B cell (primary cell): ENCODE data around the gene COG5.

ENCODE experiments used
- CTCF ChIP-seq: fragments of 200-600 bp; IDR thresholded peaks from one replicate; pipeline ENCODE4 v1.8.0; 2022; ENCODE audit warnings: antibody characterized with exemption, mild to moderate bottlenecking
- EZH2 ChIP-seq: IDR thresholded peaks from 2 replicates; pipeline ENCODE4 v1.6.1; 2012; ENCODE audit warnings: borderline replicate concordance, low read depth, mild to moderate bottlenecking, moderate library complexity, low read length; ENCODE audit not compliant: insufficient read depth, poor library complexity, severe bottlenecking

- TF ChIP-seq CTCF (no peak), EZH2 (no peak)
These were observed 25.7 kb downstream of the COG5 start for GRCh38 chr7:107538001-107538400.
